Measurements from ENCODE around the gene INSIG1.
A peak's percentile ranks its signal among the peaks of the same experiment; 100 is the strongest.

The INSIG1 gene

GRCh38 chr7:155340721-155341120 is 43.0 kb downstream of the INSIG1 start:
- H3K9me3 ChIP-seq (ENCODE audit: insufficient read depth, low read depth, low read length) = no peaks in the 10 kb centered on the region
- H3K27me3 ChIP-seq (ENCODE audit: insufficient read depth, low read length) = peaks cover 14% of the 10 kb centered on the region
- H3K4me3 ChIP-seq (ENCODE audit: low read length) = no peak overlapping the region
- no peaks in the 10 kb centered on the region for H3K4me1 ChIP-seq (ENCODE audit: insufficient read depth, low read length)
- no peak overlapping the region for H3K27ac ChIP-seq (ENCODE audit: low read length)
- H3K9ac ChIP-seq (ENCODE audit: low read depth, low read length) = no peak overlapping the region
- no peaks in the 10 kb centered on the region for H3K36me3 ChIP-seq (ENCODE audit: insufficient read depth, low read depth, low read length)

GRCh38 chr7:155341463-155341983 is 43.8 kb downstream of the INSIG1 start:
- no peak overlapping the region for H3K27ac ChIP-seq (ENCODE audit: low read length)
- H3K9me3 ChIP-seq (ENCODE audit: insufficient read depth, low read depth, low read length) = no peaks in the 10 kb centered on the region
- peaks cover 17% of the 10 kb centered on the region for H3K27me3 ChIP-seq (ENCODE audit: insufficient read depth, low read length)
- H3K4me3 ChIP-seq (ENCODE audit: low read length) = no peak overlapping the region
- H3K9ac ChIP-seq (ENCODE audit: low read depth, low read length) = no peak overlapping the region
- no peaks in the 10 kb centered on the region for H3K36me3 ChIP-seq (ENCODE audit: insufficient read depth, low read depth, low read length)
- H3K4me1 ChIP-seq (ENCODE audit: insufficient read depth, low read length) = no peaks in the 10 kb centered on the region

GRCh38 chr7:155342313-155342712 is 44.6 kb downstream of the INSIG1 start:
- no peak overlapping the region for H3K9ac ChIP-seq (ENCODE audit: low read depth, low read length)
- peaks cover 17% of the 10 kb centered on the region for H3K27me3 ChIP-seq (ENCODE audit: insufficient read depth, low read length)
- H3K4me1 ChIP-seq (ENCODE audit: insufficient read depth, low read length) = no peaks in the 10 kb centered on the region
- H3K4me3 ChIP-seq (ENCODE audit: low read length) = no peak overlapping the region
- H3K27ac ChIP-seq (ENCODE audit: low read length) = no peak overlapping the region
- H3K36me3 ChIP-seq (ENCODE audit: insufficient read depth, low read depth, low read length) = no peaks in the 10 kb centered on the region
- H3K9me3 ChIP-seq (ENCODE audit: insufficient read depth, low read depth, low read length) = no peaks in the 10 kb centered on the region

- no peak overlapping the region for H3K27ac ChIP-seq (ENCODE audit: low read length)
- H3K4me1 ChIP-seq (ENCODE audit: insufficient read depth, low read length) = no peaks in the 10 kb centered on the region
- H3K9me3 ChIP-seq (ENCODE audit: insufficient read depth, low read depth, low read length) = no peaks in the 10 kb centered on the region
- no peak overlapping the region for H3K9ac ChIP-seq (ENCODE audit: low read depth, low read length)
- H3K36me3 ChIP-seq (ENCODE audit: insufficient read depth, low read depth, low read length) = no peaks in the 10 kb centered on the region
- H3K4me3 ChIP-seq (ENCODE audit: low read length) = no peak overlapping the region
- peaks cover 17% of the 10 kb centered on the region for H3K27me3 ChIP-seq (ENCODE audit: insufficient read depth, low read length)
Measured at GRCh38 chr7:155343150-155343549, 45.5 kb downstream of the INSIG1 start.

- H3K4me1 ChIP-seq (ENCODE audit: insufficient read depth, low read length) = no peaks in the 10 kb centered on the region
- H3K27ac ChIP-seq (ENCODE audit: low read length) = no peak overlapping the region
- peaks cover 19% of the 10 kb centered on the region for H3K27me3 ChIP-seq (ENCODE audit: insufficient read depth, low read length)
- H3K4me3 ChIP-seq (ENCODE audit: low read length) = no peak overlapping the region
- no peaks in the 10 kb centered on the region for H3K36me3 ChIP-seq (ENCODE audit: insufficient read depth, low read depth, low read length)
- no peaks in the 10 kb centered on the region for H3K9me3 ChIP-seq (ENCODE audit: insufficient read depth, low read depth, low read length)
- H3K9ac ChIP-seq (ENCODE audit: low read depth, low read length) = no peak overlapping the region
Measured at GRCh38 chr7:155343661-155344121, 46.0 kb downstream of the INSIG1 start.

GRCh38 chr7:155344270-155344617 is 46.6 kb downstream of the INSIG1 start:
- Histone ChIP-seq H3K36me3 (ENCODE audit: insufficient read depth, low read depth, low read length) (no peaks in the 10 kb centered on the region), H3K27me3 (ENCODE audit: insufficient read depth, low read length) (peaks cover 24% of the 10 kb centered on the region), H3K9ac (ENCODE audit: low read depth, low read length) (no peak overlapping the region; the same call in 1 of the 2 replicates), H3K4me1 (ENCODE audit: insufficient read depth, low read length) (no peaks in the 10 kb centered on the region), H3K27ac (ENCODE audit: low read length) (no peak overlapping the region), H3K4me3 (ENCODE audit: low read length) (peak overlapping the region; percentile 46; the same call in 1 of the 2 replicates), H3K9me3 (ENCODE audit: insufficient read depth, low read depth, low read length) (no peaks in the 10 kb centered on the region)

- no peak overlapping the region; the same call in 1 of the 2 replicates for H3K9ac ChIP-seq (ENCODE audit: low read depth, low read length)
- no peak overlapping the region for H3K27ac ChIP-seq (ENCODE audit: low read length)
- no peaks in the 10 kb centered on the region for H3K4me1 ChIP-seq (ENCODE audit: insufficient read depth, low read length)
Measured at GRCh38 chr7:155344618-155345433, 47.1 kb downstream of the INSIG1 start.

GRCh38 chr7:155345490-155345889 is 47.8 kb downstream of the INSIG1 start:
- no peaks in the 10 kb centered on the region for H3K36me3 ChIP-seq (ENCODE audit: insufficient read depth, low read depth, low read length)
- no peaks in the 10 kb centered on the region for H3K9me3 ChIP-seq (ENCODE audit: insufficient read depth, low read depth, low read length)
- no peak overlapping the region for H3K4me3 ChIP-seq (ENCODE audit: low read length)
- peaks cover 32% of the 10 kb centered on the region for H3K27me3 ChIP-seq (ENCODE audit: insufficient read depth, low read length)
- no peaks in the 10 kb centered on the region for H3K4me1 ChIP-seq (ENCODE audit: insufficient read depth, low read length)
- no peak overlapping the region for H3K27ac ChIP-seq (ENCODE audit: low read length)
- no peak overlapping the region for H3K9ac ChIP-seq (ENCODE audit: low read depth, low read length)

More at GRCh38 chr7:155344618-155345433, 47.1 kb downstream of the INSIG1 start:
- Histone ChIP-seq H3K9me3 (ENCODE audit: insufficient read depth, low read depth, low read length) (no peaks in the 10 kb centered on the region), H3K36me3 (ENCODE audit: insufficient read depth, low read depth, low read length) (no peaks in the 10 kb centered on the region), H3K27me3 (ENCODE audit: insufficient read depth, low read length) (peaks cover 30% of the 10 kb centered on the region), H3K4me3 (ENCODE audit: low read length) (peak overlapping the region; percentile 46; the same call in 1 of the 2 replicates)

- Histone ChIP-seq H3K4me3 (ENCODE audit: low read length) (no peak overlapping the region), H3K27ac (ENCODE audit: low read length) (no peak overlapping the region), H3K9me3 (ENCODE audit: insufficient read depth, low read depth, low read length) (no peaks in the 10 kb centered on the region), H3K9ac (ENCODE audit: low read depth, low read length) (no peak overlapping the region), H3K27me3 (ENCODE audit: insufficient read depth, low read length) (peaks cover 32% of the 10 kb centered on the region), H3K36me3 (ENCODE audit: insufficient read depth, low read depth, low read length) (no peaks in the 10 kb centered on the region), H3K4me1 (ENCODE audit: insufficient read depth, low read length) (no peaks in the 10 kb centered on the region)
Measured at GRCh38 chr7:155346285-155346684, 48.6 kb downstream of the INSIG1 start.

GRCh38 chr7:155348806-155349205 is 51.1 kb downstream of the INSIG1 start:
- Histone ChIP-seq H3K4me3 (ENCODE audit: low read length) (no peak overlapping the region), H3K9me3 (ENCODE audit: insufficient read depth, low read depth, low read length) (no peaks in the 10 kb centered on the region), H3K27me3 (ENCODE audit: insufficient read depth, low read length) (peaks cover 32% of the 10 kb centered on the region), H3K27ac (ENCODE audit: low read length) (no peak overlapping the region), H3K4me1 (ENCODE audit: insufficient read depth, low read length) (no peaks in the 10 kb centered on the region), H3K36me3 (ENCODE audit: insufficient read depth, low read depth, low read length) (no peaks in the 10 kb centered on the region), H3K9ac (ENCODE audit: low read depth, low read length) (no peak overlapping the region)

- no peaks in the 10 kb centered on the region for H3K9me3 ChIP-seq (ENCODE audit: insufficient read depth, low read depth, low read length)
- H3K4me1 ChIP-seq (ENCODE audit: insufficient read depth, low read length) = no peaks in the 10 kb centered on the region
- H3K9ac ChIP-seq (ENCODE audit: low read depth, low read length) = no peak overlapping the region
- H3K27me3 ChIP-seq (ENCODE audit: insufficient read depth, low read length) = peaks cover 32% of the 10 kb centered on the region
- no peaks in the 10 kb centered on the region for H3K36me3 ChIP-seq (ENCODE audit: insufficient read depth, low read depth, low read length)
- peak overlapping the region; percentile 33; the same call in 1 of the 2 replicates for H3K4me3 ChIP-seq (ENCODE audit: low read length)
- no peak overlapping the region for H3K27ac ChIP-seq (ENCODE audit: low read length)
Measured at GRCh38 chr7:155349601-155350331, 52.1 kb downstream of the INSIG1 start.

All from iPS-20b (cell line).